Measurements from ENCODE around the gene PSMB11. TPM values are rescaled to one million over a fixed set of nuclear protein-coding genes. Genes with fewer than 3 reads are reported as not detected.

The PSMB11 gene
- total RNA-seq, 1 donor = not detected

GRCh38 chr14:23021889-23022442, 20.0 kb upstream of the PSMB11 start:
- H3K36me3 ChIP-seq (ENCODE audit: insufficient read depth, low read length) = peaks cover 18% of the 10 kb centered on the region
- no peaks in the 10 kb centered on the region for H3K27me3 ChIP-seq (ENCODE audit: insufficient read depth, low read length)
- H4K20me1 ChIP-seq (ENCODE audit: insufficient read depth, low read length) = peaks cover 10% of the 10 kb centered on the region
- H3K79me2 ChIP-seq (ENCODE audit: insufficient read depth, low read length) = no peaks in the 10 kb centered on the region
- no peak for DNase-seq (ENCODE audit: insufficient read length, low spot score, missing footprints)
- no peak overlapping the region for H3K4me2 ChIP-seq (ENCODE audit: insufficient read depth, low read length)
- no peak overlapping the region for H2AFZ ChIP-seq (ENCODE audit: low read length)
- H3K9me3 ChIP-seq (ENCODE audit: low read depth, low read length) = no peaks in the 10 kb centered on the region
- no peak for TF ChIP-seq CTCF (IDR thresholded peaks at IDR 0.05; ENCODE audit: extremely low read depth, low read depth, low read length)
- H3K27ac ChIP-seq (ENCODE audit: low read depth, low read length) = no peak overlapping the region
- no peaks in the 10 kb centered on the region for H3K4me1 ChIP-seq (ENCODE audit: insufficient read depth, low read length)
- H3K4me3 ChIP-seq (ENCODE audit: insufficient read depth, low read length) = no peak overlapping the region

- TF ChIP-seq CTCF (IDR thresholded peaks at IDR 0.05; ENCODE audit: extremely low read depth, low read depth, low read length) = no peak
- H3K36me3 ChIP-seq (ENCODE audit: insufficient read depth, low read length) = peaks cover 21% of the 10 kb centered on the region
- H2AFZ ChIP-seq (ENCODE audit: low read length) = no peak overlapping the region
- no peaks in the 10 kb centered on the region for H3K79me2 ChIP-seq (ENCODE audit: insufficient read depth, low read length)
- no peaks in the 10 kb centered on the region for H3K27me3 ChIP-seq (ENCODE audit: insufficient read depth, low read length)
- no peaks in the 10 kb centered on the region for H3K4me1 ChIP-seq (ENCODE audit: insufficient read depth, low read length)
- no peak overlapping the region for H3K4me2 ChIP-seq (ENCODE audit: insufficient read depth, low read length)
- no peak overlapping the region for H3K4me3 ChIP-seq (ENCODE audit: insufficient read depth, low read length)
- no peak overlapping the region for H3K27ac ChIP-seq (ENCODE audit: low read depth, low read length)
- peaks cover 12% of the 10 kb centered on the region for H4K20me1 ChIP-seq (ENCODE audit: insufficient read depth, low read length)
- no peak for DNase-seq (ENCODE audit: insufficient read length, low spot score, missing footprints)
- H3K9me3 ChIP-seq (ENCODE audit: low read depth, low read length) = no peaks in the 10 kb centered on the region
Measured at GRCh38 chr14:23023022-23023794, 18.8 kb upstream of the PSMB11 start.

- Histone ChIP-seq H3K4me3 (ENCODE audit: insufficient read depth, low read length) (no peak overlapping the region), H2AFZ (ENCODE audit: low read length) (no peak overlapping the region), H3K27ac (ENCODE audit: low read depth, low read length) (no peak overlapping the region), H3K79me2 (ENCODE audit: insufficient read depth, low read length) (peaks cover 3% of the 10 kb centered on the region), H3K9me3 (ENCODE audit: low read depth, low read length) (no peaks in the 10 kb centered on the region), H4K20me1 (ENCODE audit: insufficient read depth, low read length) (peaks cover 14% of the 10 kb centered on the region), H3K4me2 (ENCODE audit: insufficient read depth, low read length) (no peak overlapping the region), H3K4me1 (ENCODE audit: insufficient read depth, low read length) (no peaks in the 10 kb centered on the region), H3K36me3 (ENCODE audit: insufficient read depth, low read length) (peaks cover 26% of the 10 kb centered on the region), H3K27me3 (ENCODE audit: insufficient read depth, low read length) (no peaks in the 10 kb centered on the region)
- no peak for TF ChIP-seq CTCF (IDR thresholded peaks at IDR 0.05; ENCODE audit: extremely low read depth, low read depth, low read length)
- no peak for DNase-seq (ENCODE audit: insufficient read length, low spot score, missing footprints)
Measured at GRCh38 chr14:23023795-23024152, 18.2 kb upstream of the PSMB11 start.

GRCh38 chr14:23024612-23025075, 17.4 kb upstream of the PSMB11 start:
- H3K9me3 ChIP-seq (ENCODE audit: low read depth, low read length) = no peaks in the 10 kb centered on the region
- H3K36me3 ChIP-seq (ENCODE audit: insufficient read depth, low read length) = peaks cover 31% of the 10 kb centered on the region
- DNase-seq (ENCODE audit: insufficient read length, low spot score, missing footprints) = no peak

More at GRCh38 chr14:23024612-23025075, 17.4 kb upstream of the PSMB11 start:
- TF ChIP-seq CTCF (IDR thresholded peaks at IDR 0.05; ENCODE audit: extremely low read depth, low read depth, low read length) = no peak
- no peak overlapping the region for H3K4me2 ChIP-seq (ENCODE audit: insufficient read depth, low read length)
- H3K79me2 ChIP-seq (ENCODE audit: insufficient read depth, low read length) = peaks cover 11% of the 10 kb centered on the region
- H4K20me1 ChIP-seq (ENCODE audit: insufficient read depth, low read length) = peaks cover 19% of the 10 kb centered on the region
- peaks cover 5% of the 10 kb centered on the region for H3K4me1 ChIP-seq (ENCODE audit: insufficient read depth, low read length)
- no peaks in the 10 kb centered on the region for H3K27me3 ChIP-seq (ENCODE audit: insufficient read depth, low read length)
- no peak overlapping the region for H2AFZ ChIP-seq (ENCODE audit: low read length)
- H3K27ac ChIP-seq (ENCODE audit: low read depth, low read length) = no peak overlapping the region
- no peak overlapping the region for H3K4me3 ChIP-seq (ENCODE audit: insufficient read depth, low read length)
